GM23248 (cell line): ENCODE data around the gene DEDD. TPM values are rescaled to one million over a fixed set of nuclear protein-coding genes. Genes with fewer than 3 reads are reported as not detected.

Source experiments
- DNase-seq: peaks from one replicate; pipeline ENCODE4 v3.0.0-alpha.2; 2015
- H2AFZ ChIP-seq: fragments of 200-600 bp; sonication (generic); 2 replicates; pipeline ENCODE4 v1.6.1; 2016; ENCODE audit warnings: antibody characterized with exemption
- H3F3A ChIP-seq: fragments of 200-600 bp; sonication (generic); 2 replicates; pipeline ENCODE4 v1.6.1; 2016; ENCODE audit warnings: mild to moderate bottlenecking, antibody characterized with exemption, mixed run types; ENCODE audit not compliant: insufficient read depth
- H3K27ac ChIP-seq: fragments of 200-600 bp; sonication (generic); 2 replicates; pipeline ENCODE4 v1.5.1; 2016; ENCODE audit warnings: mild to moderate bottlenecking
- H3K27me3 ChIP-seq: fragments of 200-600 bp; sonication (generic); replicated peaks from 2 replicates; pipeline ENCODE4 v1.6.1; 2016; ENCODE audit warnings: mild to moderate bottlenecking; ENCODE audit not compliant: insufficient read depth
- H3K36me3 ChIP-seq: fragments of 200-600 bp; sonication (generic); 2 replicates; pipeline ENCODE4 v1.6.1; 2016; ENCODE audit warnings: low read depth, mild to moderate bottlenecking
- H3K4me1 ChIP-seq: fragments of 200-600 bp; sonication (generic); 2 replicates; pipeline ENCODE4 v1.6.1; 2016; ENCODE audit warnings: mild to moderate bottlenecking; ENCODE audit not compliant: insufficient read depth
- H3K4me2 ChIP-seq: fragments of 200-600 bp; sonication (generic); one replicate; pipeline ENCODE4 v1.6.1; 2016; ENCODE audit warnings: mild to moderate bottlenecking; ENCODE audit not compliant: unreplicated experiment
- H3K4me3 ChIP-seq: fragments of 200-600 bp; sonication (generic); 2 replicates; pipeline ENCODE4 v1.5.1; 2016; ENCODE audit warnings: mild to moderate bottlenecking
- H3K79me2 ChIP-seq: fragments of 200-600 bp; sonication (generic); 2 replicates; pipeline ENCODE4 v1.6.1; 2016; ENCODE audit warnings: mild to moderate bottlenecking; ENCODE audit not compliant: insufficient read depth
- H3K9ac ChIP-seq: fragments of 200-600 bp; sonication (generic); 2 replicates; pipeline ENCODE4 v1.6.1; 2016; ENCODE audit warnings: mild to moderate bottlenecking
- H3K9me2 ChIP-seq: fragments of 200-600 bp; sonication (generic); 2 replicates; pipeline ENCODE4 v1.6.1; 2016; ENCODE audit warnings: mixed run types, mild to moderate bottlenecking, moderate library complexity; ENCODE audit not compliant: insufficient read depth
- H3K9me3 ChIP-seq: fragments of 200-600 bp; sonication (generic); one replicate; pipeline ENCODE4 v1.6.1; 2017; ENCODE audit warnings: low read depth
- H4K20me1 ChIP-seq: fragments of 200-600 bp; sonication (generic); 2 replicates; pipeline ENCODE4 v1.6.0; 2016; ENCODE audit not compliant: insufficient read depth
- EZH2 ChIP-seq: fragments of 200-600 bp; sonication (generic); IDR thresholded peaks from 2 replicates; pipeline ENCODE4 v1.6.1; 2018; ENCODE audit warnings: antibody characterized with exemption, mild to moderate bottlenecking; ENCODE audit not compliant: insufficient read depth, poor library complexity, severe bottlenecking
- EZH2phosphoT487 ChIP-seq: fragments of 200-600 bp; sonication (generic); IDR thresholded peaks from 2 replicates; pipeline ENCODE4 v1.6.1; 2018; ENCODE audit warnings: antibody characterized with exemption, moderate library complexity, mild to moderate bottlenecking, low read depth; ENCODE audit not compliant: insufficient read depth
- WGBS, 2 experiments: methylation state at CpG; one replicate each; pipeline ENCODE4 v1.1.6; 2015 to 2017; ENCODE audit warnings: low lambda C conversion rate in 2 of 2, low coverage in 1 of 2; ENCODE audit errors: missing lambda C conversion rate in 2 of 2; 5-methylcytosine and 5-hydroxymethylcytosine counted together
- in situ Hi-C: fragments of 300-500 bp; cut with MboI; formaldehyde crosslinking; loops from 2 replicates; pipeline ENCODE4 v1.15.0; 2020
- polyA plus RNA-seq: library from polyadenylated mRNA; unstranded; fragments of >200 nt; fragmentation: Nextera tagmentation; extraction: Ambion mirVana; gene quantifications from 2 replicates; pipeline ENCODE4 v1.2.1, GENCODE V29; 2016
- total RNA-seq: library from RNA; depleted of rRNA; stranded (reverse); fragments of >200 nt; shearing (Covaris generic); gene quantifications from 2 replicates; pipeline ENCODE4 v1.2.3, GENCODE V29; 2014

DEDD gene
- total and polyA plus RNA-seq, 2 experiments from 2014 or later = 36.7 to 37.8 TPM

DNA sequence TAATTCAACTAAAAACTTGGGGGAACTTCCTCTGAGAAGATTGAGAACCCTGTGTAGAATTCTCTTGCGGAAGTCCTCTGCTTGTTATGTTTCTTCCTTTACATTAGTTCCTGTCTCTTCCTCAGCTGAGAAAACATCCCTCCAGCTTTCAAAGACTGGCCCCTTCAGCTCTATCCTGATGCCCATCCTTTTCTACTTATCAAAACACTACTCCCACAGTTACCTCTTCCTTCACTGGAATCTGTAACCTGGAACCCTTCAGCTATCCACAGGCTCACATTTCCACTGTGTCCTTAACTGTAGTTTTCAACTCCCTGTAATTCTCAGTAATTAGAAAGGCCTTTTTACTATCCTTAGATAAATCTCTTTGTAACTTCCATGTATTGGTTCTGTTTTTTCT is 6.0 kb upstream of the DEDD start:
- H2AFZ ChIP-seq = no peak overlapping the region
- no peaks in the 10 kb centered on the region for H4K20me1 ChIP-seq
- H3K9me2 ChIP-seq = no peaks in the 10 kb centered on the region
- DNase-seq = no peak
- H3K9ac ChIP-seq = no peak overlapping the region
- no peak overlapping the region for H3K4me2 ChIP-seq
- H3K4me1 ChIP-seq = peaks cover 11% of the 10 kb centered on the region; the same call in 1 of the 2 replicates
- peaks cover 39% of the 10 kb centered on the region for H3K79me2 ChIP-seq
- no peaks in the 10 kb centered on the region for H3K36me3 ChIP-seq
- H3K27ac ChIP-seq = no peak overlapping the region
- H3K4me3 ChIP-seq = no peak overlapping the region
- no peaks in the 10 kb centered on the region for H3K9me3 ChIP-seq
- 100% methylated on average over 1 of the region's 1 CpG for WGBS, 2 experiments
- in situ Hi-C loops = no loop called here
- no peaks in the 10 kb centered on the region for H3K27me3 ChIP-seq
- no peak for TF ChIP-seq EZH2phosphoT487
- TF ChIP-seq EZH2 = no peak
- peaks cover 20% of the 10 kb centered on the region for H3F3A ChIP-seq

DNA sequence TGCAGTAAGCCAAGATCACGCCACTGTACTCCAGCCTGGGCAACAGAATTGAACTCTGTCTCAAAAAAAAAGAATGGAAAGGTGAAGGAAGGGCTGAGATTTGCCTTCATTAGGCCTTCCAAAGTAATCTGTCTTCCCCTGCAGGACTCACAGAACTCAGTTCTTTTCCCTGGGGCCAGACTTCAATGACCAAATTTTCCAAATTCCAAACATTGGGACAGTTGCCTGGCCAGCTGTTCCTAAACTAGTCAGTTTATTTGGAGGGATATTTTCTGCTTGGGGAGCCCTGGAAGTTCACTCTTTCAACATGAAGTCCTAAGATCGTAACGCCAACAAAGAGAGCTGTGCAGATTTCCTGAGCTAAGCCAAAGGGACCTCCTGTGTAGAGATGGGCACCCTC is 5.4 kb upstream of the DEDD start:
- peaks cover 11% of the 10 kb centered on the region; the same call in 1 of the 2 replicates for H3K4me1 ChIP-seq
- H3K9me3 ChIP-seq = no peaks in the 10 kb centered on the region
- H3K36me3 ChIP-seq = no peaks in the 10 kb centered on the region
- H3K4me2 ChIP-seq = no peak overlapping the region
- H3K9me2 ChIP-seq = no peaks in the 10 kb centered on the region
- no peak overlapping the region for H3K9ac ChIP-seq
- no peaks in the 10 kb centered on the region for H4K20me1 ChIP-seq
- DNase-seq = no peak
- TF ChIP-seq EZH2phosphoT487 (no peak), EZH2 (no peak)
- H3F3A ChIP-seq = peaks cover 25% of the 10 kb centered on the region
- no peak overlapping the region for H2AFZ ChIP-seq
- in situ Hi-C loops = no loop called here
- WGBS, 2 experiments = 92 to 95% methylated on average over 3 of the region's 3 CpGs
- H3K79me2 ChIP-seq = peaks cover 45% of the 10 kb centered on the region
- H3K4me3 ChIP-seq = no peak overlapping the region
- H3K27ac ChIP-seq = no peak overlapping the region
- no peaks in the 10 kb centered on the region for H3K27me3 ChIP-seq

DNA sequence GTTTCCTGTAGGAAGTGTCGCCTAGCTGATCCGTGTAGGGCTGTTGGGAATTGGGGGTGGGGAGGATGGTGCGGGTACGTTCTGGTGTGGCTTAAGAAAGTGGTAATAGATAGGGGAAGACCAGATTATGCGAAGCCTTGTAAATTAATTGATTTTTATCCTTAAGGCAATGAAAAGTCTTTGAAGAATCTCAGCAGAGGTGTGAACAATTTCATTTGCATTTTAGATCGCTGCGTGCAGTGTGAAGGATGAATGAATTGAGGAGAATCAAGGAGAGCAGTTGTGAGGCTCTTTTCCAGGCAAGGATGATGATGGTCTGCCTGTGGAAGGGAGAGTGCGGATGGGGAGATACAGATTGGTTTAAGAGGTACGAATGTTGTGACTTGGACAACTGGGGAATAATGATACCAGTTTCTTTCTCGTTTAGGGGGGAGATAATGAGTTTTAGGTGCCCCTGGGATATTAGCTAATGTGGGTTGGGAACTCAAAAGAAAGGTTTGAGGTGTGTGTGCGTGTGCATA is 813 bp upstream of the DEDD start:
- in situ Hi-C loops = no loop called here
- TF ChIP-seq EZH2 (no peak), EZH2phosphoT487 (no peak)
- peak overlapping the region; percentile 88 for H3K27ac ChIP-seq
- DNase-seq = peak; percentile 37
- no peaks in the 10 kb centered on the region for H3K9me2 ChIP-seq
- 5 to 7% methylated on average over 11 of the region's 11 CpGs for WGBS, 2 experiments
- H3K79me2 ChIP-seq = peaks cover 86% of the 10 kb centered on the region
- H3K4me1 ChIP-seq = peaks cover 21% of the 10 kb centered on the region
- no peaks in the 10 kb centered on the region for H3K9me3 ChIP-seq
- H4K20me1 ChIP-seq = no peaks in the 10 kb centered on the region
- peaks cover 21% of the 10 kb centered on the region for H3F3A ChIP-seq
- H3K9ac ChIP-seq = peak overlapping the region; percentile 91
- peaks cover 13% of the 10 kb centered on the region for H3K36me3 ChIP-seq
- peak overlapping the region; percentile 98 for H3K4me3 ChIP-seq
- H3K4me2 ChIP-seq = peak overlapping the region; percentile 86
- H2AFZ ChIP-seq = peak overlapping the region; percentile 93
- H3K27me3 ChIP-seq = no peaks in the 10 kb centered on the region

DNA sequence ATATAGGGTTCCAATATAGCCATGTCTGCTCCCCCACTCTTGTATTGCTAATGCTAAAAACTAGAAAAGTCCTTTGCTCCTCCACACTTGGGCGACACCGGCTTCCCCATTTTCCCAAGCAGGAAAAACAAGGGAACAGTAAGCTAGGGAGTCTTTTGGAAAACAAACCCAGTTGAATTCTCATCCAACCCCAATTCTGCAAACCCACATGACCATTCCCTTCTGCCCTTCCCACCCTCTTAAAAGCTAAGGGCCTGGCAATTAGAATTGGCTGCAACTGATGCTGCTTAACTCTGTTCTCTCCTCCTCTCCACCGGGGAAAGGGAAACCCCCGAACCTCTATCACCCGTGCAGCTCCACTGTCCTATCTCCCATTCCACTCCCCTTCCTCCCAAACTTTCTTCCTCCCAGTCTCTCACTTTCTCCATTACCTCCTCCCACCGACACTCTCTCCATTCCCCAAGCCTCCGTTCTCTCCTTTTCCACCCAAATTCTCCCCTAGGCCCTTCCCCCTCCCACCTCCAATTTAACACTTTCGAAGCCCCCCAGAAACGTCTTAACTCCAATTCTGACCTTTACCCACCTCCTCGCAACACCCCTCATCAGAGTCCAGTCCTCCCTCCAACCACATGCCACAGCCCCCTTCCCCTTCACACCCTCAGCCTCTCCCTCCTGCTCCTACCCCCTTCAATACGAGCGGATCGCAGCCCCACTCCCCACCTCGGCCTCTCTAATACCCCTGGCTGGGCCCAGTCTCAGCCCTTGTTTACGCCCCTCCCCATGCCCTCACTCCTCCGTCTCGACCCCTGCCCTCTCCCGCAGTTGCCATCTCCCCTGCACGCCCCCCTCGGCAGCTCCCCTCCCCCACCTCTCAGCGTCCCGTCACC is 701 bp downstream of the DEDD start:
- in situ Hi-C loops = no loop called here
- WGBS, 2 experiments = 1% methylated on average over 7 to 22 of the region's 22 CpGs
- Histone ChIP-seq H3K4me3 (peak overlapping the region; percentile 98), H4K20me1 (no peaks in the 10 kb centered on the region), H3K4me2 (peak overlapping the region; percentile 86), H3K9ac (peak overlapping the region; percentile 91), H3K4me1 (peaks cover 21% of the 10 kb centered on the region), H2AFZ (peak overlapping the region; percentile 93), H3F3A (peaks cover 11% of the 10 kb centered on the region), H3K9me2 (no peaks in the 10 kb centered on the region), H3K79me2 (peaks cover 92% of the 10 kb centered on the region), H3K27me3 (no peaks in the 10 kb centered on the region), H3K9me3 (no peaks in the 10 kb centered on the region), H3K36me3 (peaks cover 26% of the 10 kb centered on the region), H3K27ac (peak overlapping the region; percentile 88)
- peak; percentile 59 for DNase-seq
- no peak for TF ChIP-seq EZH2
- no peak for TF ChIP-seq EZH2phosphoT487
